22Rv1 (cell line): ENCODE results near the gene OSCP1.
A peak's percentile ranks its signal among the peaks of the same experiment; 100 is the strongest.

Experiments
- H3K27ac ChIP-seq: fragments of 450-650 bp; 2 replicates; pipeline ENCODE4 v1.5.1; 2017
- ZFX ChIP-seq: fragments of 450-650 bp; IDR thresholded peaks from 2 replicates; pipeline ENCODE4 v1.6.1; 2017; ENCODE audit warnings: antibody characterized with exemption, borderline replicate concordance
- TF ChIP-seq, protein P1 (sequence below): fragments of 450-650 bp; IDR thresholded peaks from 2 replicates; pipeline ENCODE4 v1.5.1; 2017; ENCODE audit warnings: mild to moderate bottlenecking

The OSCP1 gene

DNA sequence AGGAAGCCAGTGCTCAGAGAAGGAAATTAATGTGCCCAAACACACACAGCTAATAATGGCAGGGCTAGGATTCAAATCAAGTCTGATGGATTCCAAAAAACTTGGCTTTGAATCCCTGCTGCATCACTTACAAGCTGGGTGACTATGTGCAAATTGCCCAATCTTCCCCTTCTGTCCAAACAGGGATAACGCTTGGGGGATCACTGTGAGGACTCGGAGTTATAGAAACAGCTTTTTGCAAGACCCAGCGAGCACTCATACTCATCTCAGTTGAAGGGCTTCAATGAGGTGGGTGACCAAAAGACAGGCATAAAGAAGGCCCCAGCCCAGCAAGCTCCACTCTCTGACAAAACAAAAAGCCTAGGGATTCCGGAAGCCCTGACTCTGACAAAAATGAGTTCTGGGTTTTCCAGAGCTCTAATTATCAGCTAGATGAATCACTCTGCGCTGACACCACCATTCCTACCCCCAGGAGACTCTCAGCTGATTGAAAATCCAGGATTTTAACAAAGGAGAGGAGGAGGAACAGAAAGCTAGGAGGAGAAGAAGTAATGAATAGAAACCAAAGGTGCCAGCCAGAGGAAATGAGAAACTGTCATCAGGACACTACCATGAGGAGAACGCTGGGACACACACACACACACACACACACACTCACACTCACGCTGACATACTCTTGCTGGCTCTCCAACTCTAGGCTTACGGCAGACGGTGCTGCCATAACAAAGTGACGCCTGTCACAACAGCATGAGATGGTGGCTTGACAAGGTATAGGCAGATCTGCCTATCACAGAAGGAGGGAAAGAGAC, 62.9 kb downstream of the OSCP1 start:
- H3K27ac ChIP-seq = peak overlapping the region; percentile 93
- TF ChIP-seq ZFX = no peak
- TF ChIP-seq, protein P1, sequence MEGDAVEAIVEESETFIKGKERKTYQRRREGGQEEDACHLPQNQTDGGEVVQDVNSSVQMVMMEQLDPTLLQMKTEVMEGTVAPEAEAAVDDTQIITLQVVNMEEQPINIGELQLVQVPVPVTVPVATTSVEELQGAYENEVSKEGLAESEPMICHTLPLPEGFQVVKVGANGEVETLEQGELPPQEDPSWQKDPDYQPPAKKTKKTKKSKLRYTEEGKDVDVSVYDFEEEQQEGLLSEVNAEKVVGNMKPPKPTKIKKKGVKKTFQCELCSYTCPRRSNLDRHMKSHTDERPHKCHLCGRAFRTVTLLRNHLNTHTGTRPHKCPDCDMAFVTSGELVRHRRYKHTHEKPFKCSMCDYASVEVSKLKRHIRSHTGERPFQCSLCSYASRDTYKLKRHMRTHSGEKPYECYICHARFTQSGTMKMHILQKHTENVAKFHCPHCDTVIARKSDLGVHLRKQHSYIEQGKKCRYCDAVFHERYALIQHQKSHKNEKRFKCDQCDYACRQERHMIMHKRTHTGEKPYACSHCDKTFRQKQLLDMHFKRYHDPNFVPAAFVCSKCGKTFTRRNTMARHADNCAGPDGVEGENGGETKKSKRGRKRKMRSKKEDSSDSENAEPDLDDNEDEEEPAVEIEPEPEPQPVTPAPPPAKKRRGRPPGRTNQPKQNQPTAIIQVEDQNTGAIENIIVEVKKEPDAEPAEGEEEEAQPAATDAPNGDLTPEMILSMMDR = no peak

DNA sequence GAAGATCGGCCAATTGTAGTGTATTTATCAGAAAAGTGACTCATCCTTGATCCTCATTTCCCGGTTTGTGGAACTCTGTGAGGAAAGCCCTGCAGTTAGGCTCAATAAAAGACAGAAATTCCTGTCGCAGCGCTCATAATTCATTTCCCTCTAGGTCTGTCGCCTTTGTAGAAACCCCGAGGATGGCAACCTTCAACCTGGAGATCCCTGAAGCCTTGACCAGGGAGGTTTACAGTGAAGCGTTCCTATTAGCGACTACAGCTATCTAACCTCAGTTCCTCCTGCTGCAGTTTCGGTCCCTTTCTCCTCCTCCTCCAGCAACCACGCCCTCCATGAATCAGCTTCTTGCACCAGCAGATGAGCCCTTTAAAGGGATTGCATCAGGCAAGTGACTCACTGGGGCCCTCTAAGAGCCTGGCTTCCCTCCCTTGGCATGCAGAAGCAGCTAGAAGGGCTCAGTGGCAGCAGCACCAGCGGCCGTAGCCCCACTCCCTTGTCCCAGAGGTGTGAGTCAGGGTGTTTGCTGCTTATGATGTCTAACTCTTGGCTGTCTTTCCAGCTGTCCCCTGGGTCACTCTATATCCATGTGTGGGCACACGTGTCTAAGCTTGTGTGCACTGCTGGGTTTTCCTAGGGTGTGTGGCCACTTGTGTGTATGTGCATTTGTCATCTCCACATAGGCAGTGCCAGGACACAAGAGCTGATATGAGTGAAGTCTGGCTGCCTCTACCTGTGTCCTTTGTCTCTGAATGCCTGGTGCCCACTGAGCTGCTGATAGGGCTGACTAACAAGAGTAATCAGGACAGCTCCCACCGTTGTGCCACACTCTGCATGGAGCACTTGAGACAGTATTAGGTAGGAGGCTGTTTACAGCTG, 63.7 kb downstream of the OSCP1 start:
- TF ChIP-seq, protein P1 = 0 out of 2 replicates have a peak, but pooled peaks have one; percentile 11
- TF ChIP-seq ZFX = no peak
- H3K27ac ChIP-seq = peak overlapping the region; percentile 93

DNA sequence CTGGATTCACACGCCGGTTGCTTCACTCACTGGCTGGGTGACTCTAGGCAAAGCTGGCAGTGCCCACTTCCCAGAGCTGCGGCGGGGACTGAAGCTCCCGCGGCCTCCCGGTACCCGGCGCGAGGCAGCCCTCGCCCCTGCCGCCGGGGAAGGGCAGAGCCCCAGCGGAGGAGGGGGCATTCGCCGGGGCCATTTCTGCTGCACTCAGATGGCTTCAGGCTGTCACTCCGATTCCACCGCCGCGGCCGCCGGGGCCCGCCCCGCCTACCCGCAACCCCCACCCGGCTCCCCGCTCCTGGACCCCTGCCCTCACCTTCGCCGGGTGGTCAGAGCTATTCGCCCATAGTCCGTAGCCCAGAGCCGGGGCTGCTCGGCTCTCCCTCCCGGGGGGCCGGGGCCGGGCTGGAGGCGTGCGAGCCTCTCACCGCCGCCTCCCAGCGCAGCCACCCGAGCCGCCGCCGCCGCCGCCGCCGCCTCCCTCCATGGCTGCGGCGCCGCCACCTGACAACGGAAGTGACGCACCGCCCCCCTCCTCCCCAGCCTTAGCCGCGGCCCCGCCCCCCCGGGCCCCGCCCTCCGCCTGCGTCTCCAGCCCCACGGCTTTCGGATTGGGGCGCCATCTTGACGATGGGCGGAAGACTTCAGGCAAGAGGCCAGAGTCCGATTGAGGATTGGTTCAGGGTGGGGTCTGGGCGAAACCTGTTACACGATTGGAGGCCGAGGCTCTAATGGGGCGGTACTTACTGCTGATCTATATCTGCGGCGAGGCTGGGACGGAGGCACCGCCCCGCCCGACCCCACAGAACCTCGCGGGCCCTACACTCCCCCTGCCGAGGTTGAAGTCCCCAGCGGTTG, 64.6 kb downstream of the OSCP1 start, which contains the start of gene STK40:
Gene STK40, minus strand, starts transcription at position 515 of the 855 bp plus-strand sequence. CDS start 24,592 bp downstream, outside the sequence.
- TF ChIP-seq, protein P1 = no peak
- no peak for TF ChIP-seq ZFX

DNA sequence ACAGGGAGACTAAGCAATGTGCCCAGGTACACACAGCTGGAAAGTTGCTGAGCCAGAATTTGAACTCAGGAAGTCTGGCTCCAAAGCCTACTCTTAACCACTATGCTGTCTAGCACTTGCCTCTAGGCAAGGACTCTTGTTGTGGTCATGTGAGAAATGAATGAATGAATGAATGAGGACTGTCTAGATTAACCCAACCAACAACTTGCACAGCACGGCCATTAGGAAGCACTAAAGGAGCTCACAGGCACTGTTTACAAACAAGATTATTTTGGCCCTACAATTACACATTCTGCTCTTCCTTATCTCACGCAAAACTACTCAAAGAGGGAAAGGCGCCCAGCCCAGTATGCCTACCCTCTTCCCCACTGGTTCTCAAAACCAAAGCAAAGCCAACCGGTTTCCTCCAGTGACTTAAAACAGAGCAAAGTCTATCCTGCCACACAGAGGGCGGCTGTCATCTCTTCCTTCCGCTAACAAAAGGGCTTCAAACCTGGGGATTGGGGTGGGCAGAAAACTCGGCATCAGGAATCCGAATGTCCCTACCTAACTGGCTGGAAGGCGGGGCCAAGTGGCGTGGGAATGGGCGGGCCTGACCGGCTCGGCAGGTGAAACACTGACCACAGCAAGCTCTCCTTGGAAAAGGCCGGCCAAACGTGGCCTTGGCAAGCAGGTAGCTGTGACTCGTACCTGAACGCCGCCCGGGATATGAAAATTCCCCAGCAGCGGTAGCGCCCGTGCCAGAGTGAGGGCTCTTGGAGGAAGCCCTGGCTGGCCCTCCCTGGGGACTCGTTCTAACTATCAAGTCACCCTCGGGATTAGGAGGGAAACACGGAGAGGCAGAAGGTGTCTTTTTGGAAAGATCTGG, 65.5 kb downstream of the OSCP1 start:
- TF ChIP-seq, protein P1 = no peak
- no peak for TF ChIP-seq ZFX
- peak overlapping the region; percentile 93 for H3K27ac ChIP-seq

More for the DNA sequence above, 64.6 kb downstream of the OSCP1 start, which contains the start of gene STK40:
- peak within 1 kb of the TSS; percentile 93 for H3K27ac ChIP-seq

DNA sequence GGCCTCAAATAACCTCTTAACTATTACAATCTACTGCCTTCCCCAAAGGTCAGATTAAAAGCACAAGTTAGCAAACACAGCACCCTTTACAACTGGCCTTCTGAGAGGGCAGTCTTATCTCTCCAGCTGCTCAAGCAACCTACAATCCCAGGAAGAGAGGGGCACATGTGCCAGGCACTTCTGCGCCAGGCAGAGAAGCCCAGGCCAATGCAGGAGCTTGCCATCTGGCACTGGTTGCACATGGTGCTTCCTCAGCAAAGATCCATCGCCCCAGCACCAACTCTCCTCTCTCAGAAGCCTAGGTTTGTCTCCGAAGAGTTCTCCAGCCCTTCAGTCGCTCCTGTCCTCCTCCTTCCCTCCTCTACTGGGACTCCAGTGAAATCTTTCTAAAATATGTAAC, 67.0 kb downstream of the OSCP1 start:
- TF ChIP-seq, protein P1 = no peak
- no peak for TF ChIP-seq ZFX
- no peak overlapping the region for H3K27ac ChIP-seq

DNA sequence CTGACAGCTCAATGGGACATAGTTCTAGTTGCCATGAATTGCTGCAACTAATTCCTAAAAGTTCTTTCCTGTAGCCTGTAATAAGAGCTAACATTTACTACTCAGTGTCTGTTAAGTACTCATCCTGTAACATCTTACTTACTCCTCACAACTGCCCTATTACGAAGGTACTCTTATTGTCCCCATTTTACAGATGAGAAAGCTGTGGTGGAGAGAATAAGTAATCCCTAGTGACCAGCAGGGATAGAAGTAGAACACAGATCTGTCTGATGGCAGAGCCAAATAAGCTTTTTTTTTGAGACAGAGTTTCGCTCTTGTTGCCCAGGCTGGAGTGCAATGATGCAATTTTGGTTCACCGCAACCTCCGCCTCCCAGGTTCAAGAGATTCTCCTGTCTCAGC, 67.6 kb downstream of the OSCP1 start:
- no peak overlapping the region for H3K27ac ChIP-seq
- no peak for TF ChIP-seq ZFX
- TF ChIP-seq, protein P1 = no peak
